GM04504 (cell line): ENCODE results near the gene GYPC.

Experiments used
- DNase-seq: peaks from one replicate; pipeline ENCODE4 v3.0.0-alpha.2; 2012; ENCODE audit warnings: low read depth

Gene GYPC

GRCh38 chr2:126650994-126651393 is 5.0 kb upstream of the GYPC start:
- no peak for DNase-seq

GRCh38 chr2:126652323-126652891 is 3.6 kb upstream of the GYPC start:
- no peak for DNase-seq

DNA sequence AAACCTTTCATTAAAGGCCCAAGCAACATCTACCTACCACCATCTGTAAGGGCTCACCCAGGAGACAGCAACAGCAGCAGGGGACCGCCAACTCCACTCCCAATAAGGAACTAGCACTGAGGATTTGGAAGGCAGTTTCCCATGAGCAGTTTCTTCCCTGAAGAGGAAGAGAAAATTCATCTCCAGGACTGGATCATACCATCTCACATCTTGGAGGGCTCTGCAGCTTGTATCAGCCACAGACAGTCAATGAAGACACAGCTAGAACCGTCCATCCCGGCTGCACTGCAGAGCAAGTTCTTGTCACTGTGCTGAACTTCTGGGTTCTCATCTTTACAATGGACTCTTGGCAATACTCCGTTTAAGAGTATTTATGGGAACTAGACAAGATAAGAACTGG is 2.8 kb upstream of the GYPC start:
- DNase-seq: no peak

- no peak for DNase-seq
These were observed 2.2 kb upstream of the GYPC start for GRCh38 chr2:126653761-126654160.

DNA sequence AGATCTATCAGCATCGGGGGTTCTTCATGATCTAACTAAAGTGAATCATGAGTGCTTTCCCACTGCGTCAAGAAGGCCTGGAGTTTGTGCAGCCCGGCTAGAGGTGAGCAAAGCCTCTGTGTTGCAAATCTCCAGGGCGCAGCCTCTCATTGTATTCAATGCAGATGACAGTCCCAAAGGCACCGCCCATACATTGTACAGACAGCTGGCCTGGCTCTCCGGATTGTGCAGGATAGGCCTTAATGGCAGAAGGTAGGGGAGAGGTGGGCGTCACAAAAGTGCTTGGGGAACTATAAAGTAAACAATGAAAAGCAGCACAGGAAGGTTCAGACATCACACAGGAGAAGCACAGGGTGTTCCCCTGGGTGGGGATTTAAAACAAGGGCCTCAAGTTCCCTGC is 907 bp upstream of the GYPC start:
- DNase-seq: no peak

DNA sequence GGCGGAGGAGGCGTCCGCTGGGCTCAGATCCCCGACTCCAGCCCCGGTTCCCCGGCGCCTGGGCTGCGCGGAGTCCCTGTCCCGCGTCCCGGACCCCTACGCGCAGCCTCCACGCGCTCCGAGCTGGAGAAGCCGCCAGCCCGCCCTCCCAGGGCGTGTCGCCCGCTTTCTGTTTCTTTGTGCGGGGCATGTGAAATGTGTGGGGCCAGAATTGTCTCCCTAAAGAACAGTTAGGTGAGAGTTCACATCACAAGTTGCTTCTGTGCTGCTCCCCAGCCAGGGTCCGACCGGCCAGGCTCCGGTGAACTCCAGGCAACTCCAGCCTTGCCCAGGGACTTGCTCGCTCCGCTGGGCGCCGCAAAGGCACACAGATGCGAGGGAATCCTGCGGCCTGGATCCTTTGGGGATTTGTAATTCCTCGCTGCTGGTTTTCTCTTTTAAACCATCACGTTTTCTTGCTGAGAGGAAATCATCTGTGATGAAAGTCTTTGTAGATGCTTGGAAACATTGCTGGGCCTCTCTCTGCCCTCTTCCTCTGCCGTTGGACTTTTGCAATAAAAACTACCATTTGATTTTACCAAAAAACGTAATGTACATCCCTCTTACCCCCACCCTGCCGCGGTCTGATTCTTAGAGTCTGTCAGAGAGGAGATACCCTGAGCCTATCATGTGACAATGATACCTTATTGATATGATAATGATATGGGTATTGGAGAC is 631 bp downstream of the GYPC start:
- no peak for DNase-seq

GRCh38 chr2:126657148-126657635 is 1.2 kb downstream of the GYPC start:
- peak; percentile 90 for DNase-seq

GRCh38 chr2:126657636-126658318 is 1.8 kb downstream of the GYPC start:
- peak; percentile 98 for DNase-seq

DNA sequence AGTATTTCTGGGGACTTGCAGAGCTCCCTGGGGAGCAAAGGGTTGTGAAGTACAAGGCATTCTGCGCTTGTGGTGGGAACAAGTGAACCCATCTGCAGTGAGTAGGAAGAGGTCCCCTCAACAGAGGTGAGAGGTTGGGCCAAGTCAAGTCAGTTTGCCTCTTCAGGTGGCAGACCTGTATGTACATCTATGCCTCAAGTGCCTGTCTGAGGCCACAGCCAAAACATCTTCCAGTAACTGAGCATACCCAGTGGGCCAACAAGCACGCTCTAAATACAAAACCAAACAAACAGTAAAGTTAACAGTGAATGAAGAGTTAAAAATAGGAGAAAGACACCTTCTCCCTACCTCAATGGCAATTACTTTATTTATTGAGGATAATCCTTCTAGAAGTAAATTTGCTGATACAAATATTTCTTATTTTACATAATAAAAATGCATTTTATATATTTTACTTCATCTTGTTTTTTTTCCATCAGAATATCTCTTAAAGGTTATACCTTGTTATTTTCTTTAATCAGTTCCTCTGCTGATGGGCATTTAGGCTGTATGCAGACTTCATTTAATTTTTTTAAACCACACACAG is 2.5 kb downstream of the GYPC start:
- no peak for DNase-seq

- peak; percentile 60 for DNase-seq
These were observed 3.1 kb downstream of the GYPC start for GRCh38 chr2:126658905-126659561.

DNA sequence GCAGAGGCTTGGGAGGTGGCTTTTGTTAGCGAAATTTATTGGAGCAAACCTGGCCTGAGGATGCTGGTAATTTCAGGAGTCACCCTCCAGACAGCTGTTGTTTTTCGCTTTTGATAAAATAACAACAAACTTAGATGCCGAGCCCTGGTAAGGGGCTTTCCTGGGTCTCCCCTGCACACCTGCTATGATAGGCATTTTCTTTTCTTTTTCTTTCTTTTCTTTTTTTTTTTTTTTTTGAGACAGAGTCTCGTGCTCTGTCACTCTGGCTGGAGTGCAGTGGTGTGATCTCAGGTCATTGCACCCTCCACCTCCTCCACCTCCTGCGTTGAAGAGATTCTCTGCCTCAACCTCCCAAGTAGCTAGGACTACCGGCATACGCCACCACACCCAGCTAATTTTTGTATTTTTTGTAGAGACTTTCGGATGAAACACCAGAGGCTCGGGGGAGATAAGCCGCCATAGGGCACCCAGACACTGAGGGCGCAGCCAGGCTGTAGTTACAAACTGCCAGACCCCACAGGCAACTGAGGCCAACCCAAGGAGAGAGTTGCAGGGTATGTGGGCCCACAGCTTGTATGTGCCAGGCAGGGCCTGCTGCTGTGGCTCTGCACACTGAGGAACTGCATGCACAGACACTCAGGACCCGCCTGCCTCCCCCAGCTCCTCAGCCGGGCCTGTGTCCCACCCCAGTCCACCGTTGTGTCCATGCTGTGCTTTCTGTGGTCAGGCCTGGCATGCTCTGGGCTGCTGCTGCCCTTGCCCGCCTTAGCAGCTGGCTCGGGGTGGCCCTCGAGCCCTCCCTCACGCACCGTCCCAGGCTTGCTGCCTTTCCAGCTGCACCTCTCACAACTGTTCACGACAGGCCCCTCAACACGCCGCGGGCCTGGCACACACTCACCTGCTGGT is 3.9 kb downstream of the GYPC start:
- DNase-seq: no peak

- DNase-seq: no peak
These were observed 5.0 kb downstream of the GYPC start for GRCh38 chr2:126660971-126661370.

DNA sequence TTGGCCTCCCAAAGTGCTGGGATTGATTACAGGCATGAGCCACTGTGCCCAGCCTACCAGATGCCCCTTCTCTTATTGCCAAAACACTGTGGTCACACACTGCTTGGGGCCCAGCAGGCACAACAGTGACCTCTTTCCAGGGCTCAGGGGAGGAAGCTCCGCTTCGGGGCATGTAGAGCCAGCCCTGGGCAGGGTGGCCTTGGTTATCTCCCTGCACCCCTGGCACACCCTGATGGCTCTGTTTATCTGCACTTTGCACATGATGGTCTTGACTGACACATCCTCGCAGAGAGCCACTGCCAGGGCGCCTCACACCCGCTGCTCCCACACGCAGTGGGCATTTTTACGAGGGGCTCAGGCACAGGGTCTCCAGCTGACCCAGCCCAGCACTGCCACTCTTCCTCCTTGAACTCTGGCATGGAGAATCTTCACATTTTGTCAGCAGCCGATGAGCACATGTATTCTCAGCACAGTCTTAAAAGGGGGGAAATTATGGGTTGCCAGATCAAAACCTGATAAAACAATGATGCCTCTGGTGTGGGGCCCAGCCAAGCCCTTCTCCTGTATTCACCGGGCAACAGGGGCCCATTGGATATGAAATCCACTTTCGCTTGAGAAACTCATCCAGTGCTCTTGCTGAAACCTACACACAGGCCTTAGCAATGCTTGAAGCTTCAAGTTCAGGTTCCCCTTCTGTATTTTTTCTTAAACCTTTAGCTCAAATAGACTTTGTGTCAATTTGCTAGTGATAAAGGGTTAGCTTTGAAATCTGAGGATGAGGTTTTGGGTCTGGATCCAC is 5.9 kb downstream of the GYPC start:
- DNase-seq: no peak

- no peak for DNase-seq
These were observed 6.7 kb downstream of the GYPC start for GRCh38 chr2:126662621-126663020.

DNA sequence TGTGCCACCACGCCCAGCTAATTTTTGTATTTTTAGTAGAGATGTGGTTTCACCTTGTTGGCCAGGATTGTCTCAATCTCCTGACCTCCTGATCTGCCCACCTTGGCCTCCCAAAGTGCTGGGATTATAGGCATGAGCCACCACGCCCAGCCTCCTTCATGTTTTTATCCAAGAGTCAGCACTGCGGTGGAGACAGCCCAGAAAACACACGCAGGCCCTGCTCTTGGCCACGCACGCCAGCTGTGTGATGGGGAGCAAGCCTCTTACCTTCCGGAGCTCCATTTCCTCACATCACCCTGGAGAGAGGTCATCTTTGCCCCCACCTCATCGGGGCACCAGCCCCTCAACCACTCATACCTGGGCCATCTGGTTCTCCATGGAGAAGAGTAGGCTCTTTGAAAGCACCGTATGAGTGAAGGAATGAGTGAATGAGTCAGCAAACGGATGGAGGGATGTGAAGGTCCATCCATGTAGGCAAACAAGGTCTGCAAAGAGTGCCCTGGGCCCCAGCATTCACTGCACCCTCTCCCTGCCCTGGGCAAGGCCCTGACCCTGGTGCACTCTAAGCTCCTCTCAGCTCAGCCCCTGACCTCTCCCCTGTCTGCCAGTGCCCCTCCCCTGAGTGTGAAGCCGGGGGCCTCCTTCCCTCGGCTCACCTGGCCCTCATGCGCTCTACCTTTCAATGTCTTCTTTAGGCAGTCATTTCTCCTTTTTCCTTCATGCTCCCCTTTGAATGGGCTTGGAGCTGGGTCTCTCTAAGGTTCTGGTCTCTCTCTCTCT is 7.4 kb downstream of the GYPC start:
- DNase-seq: no peak

DNA sequence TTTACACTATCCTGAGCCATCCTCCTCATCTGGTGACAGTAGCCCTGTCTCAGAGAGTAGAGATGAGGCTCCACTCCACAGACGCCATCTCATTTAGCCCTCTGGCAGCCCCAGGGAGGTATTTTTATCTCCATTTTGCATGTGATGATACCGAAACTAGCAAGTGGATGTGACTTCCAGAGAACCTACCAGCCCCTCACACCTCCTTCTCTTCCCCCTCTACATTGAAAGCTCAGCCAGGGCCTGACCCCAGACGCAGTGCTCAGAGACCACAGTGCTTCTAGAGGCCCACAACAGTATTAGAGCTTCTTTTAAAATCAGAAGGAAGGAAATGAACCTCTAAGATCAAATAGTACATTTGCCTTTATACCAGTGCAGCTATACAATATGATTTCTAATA is 8.3 kb downstream of the GYPC start:
- DNase-seq: no peak

- no peak for DNase-seq
These were observed 8.7 kb downstream of the GYPC start for GRCh38 chr2:126664639-126665038.

- no peak for DNase-seq
These were observed 9.5 kb downstream of the GYPC start for GRCh38 chr2:126665483-126665882.

GRCh38 chr2:126668254-126668653 is 12.3 kb downstream of the GYPC start:
- DNase-seq: no peak

GRCh38 chr2:126669772-126670171 is 13.8 kb downstream of the GYPC start:
- DNase-seq: no peak
